Stimulated activated CD8-positive, alpha-beta memory T cell treated with anti-CD3 and anti-CD28 coated beads, Interleukin-7, amount 100 ng/mL, for 48 hours (primary cell): ENCODE results near the gene HIKESHI.
"Not testable (repeated sequence)": the region's sequence is repeated elsewhere in the genome, so short reads cannot be mapped to it uniquely, and the experiment has no call there.

Experiments used
- DNase-seq, 2 donors: peaks; one replicate each; pipeline ENCODE4 v3.0.0-alpha.2; 2020; ENCODE audit warnings: low read depth in 1 of 2; ENCODE audit errors: extremely low read depth in 1 of 2

Gene HIKESHI

GRCh38 chr11:86302092-86302793 is at the start of gene HIKESHI:
Gene HIKESHI (plus strand): TSS chr11:86302240. CDS start chr11:86302449, 209 bp downstream.
- peak; percentile 77 to 96 for DNase-seq

GRCh38 chr11:86255896-86256295 is 46.1 kb upstream of the HIKESHI start:
- no peak for DNase-seq

GRCh38 chr11:86256608-86257007 is 45.4 kb upstream of the HIKESHI start:
- no peak for DNase-seq

GRCh38 chr11:86257446-86257845 is 44.6 kb upstream of the HIKESHI start:
- DNase-seq = no peak

GRCh38 chr11:86259730-86260129 is 42.3 kb upstream of the HIKESHI start:
- DNase-seq = no peak

- no peak for DNase-seq
Observed at GRCh38 chr11:86261328-86261727, 40.7 kb upstream of the HIKESHI start.

GRCh38 chr11:86262387-86262786 is 39.7 kb upstream of the HIKESHI start:
- no peak for DNase-seq

- DNase-seq = no peak
Observed at GRCh38 chr11:86264649-86265048, 37.4 kb upstream of the HIKESHI start.

GRCh38 chr11:86265194-86265593 is 36.8 kb upstream of the HIKESHI start:
- DNase-seq = no peak

- DNase-seq = no peak
Observed at GRCh38 chr11:86269645-86270044, 32.4 kb upstream of the HIKESHI start.

- DNase-seq = no peak
Observed at GRCh38 chr11:86274503-86274902, 27.5 kb upstream of the HIKESHI start.

GRCh38 chr11:86274999-86275398 is 27.0 kb upstream of the HIKESHI start:
- no peak for DNase-seq

- no peak for DNase-seq
Observed at GRCh38 chr11:86275493-86276370, 26.3 kb upstream of the HIKESHI start.

- DNase-seq = no peak
Observed at GRCh38 chr11:86277741-86278140, 24.3 kb upstream of the HIKESHI start.

- DNase-seq = no peak
Observed at GRCh38 chr11:86278226-86278625, 23.8 kb upstream of the HIKESHI start.

- no peak for DNase-seq
Observed at GRCh38 chr11:86279747-86280146, 22.3 kb upstream of the HIKESHI start.

GRCh38 chr11:86287468-86287796 is 14.6 kb upstream of the HIKESHI start:
- no peak for DNase-seq

- peak in 1 of 2 donors; percentile 37 for DNase-seq
Observed at GRCh38 chr11:86288776-86289507, 13.1 kb upstream of the HIKESHI start.

GRCh38 chr11:86289508-86290280 is 12.3 kb upstream of the HIKESHI start:
- not testable (repeated sequence) for DNase-seq

GRCh38 chr11:86291466-86292262 is 10.4 kb upstream of the HIKESHI start:
- DNase-seq = peak in 1 of 2 donors; percentile 70
